NCI-H345 treated with DMSO at 0.1 percent for 48 hours (cell line): ENCODE results near the gene DKK3.

Experiments
- DNase-seq: peaks from one replicate; lab custom pipeline; 2025; ENCODE audit not compliant: unreplicated experiment; lab: John Stamatoyannopoulos, UW

The DKK3 gene

GRCh38 chr11:12005476-12005875 is 3.0 kb downstream of the DKK3 start:
- DNase-seq, result no peak

GRCh38 chr11:12005061-12005460 is 3.4 kb downstream of the DKK3 start:
- no peak for DNase-seq

- DNase-seq, result no peak
These were observed 4.6 kb downstream of the DKK3 start for GRCh38 chr11:12003815-12004214.

GRCh38 chr11:12003336-12003735 is 5.1 kb downstream of the DKK3 start:
- DNase-seq, result no peak

GRCh38 chr11:12001186-12001585 is 7.2 kb downstream of the DKK3 start:
- DNase-seq, result no peak

- DNase-seq, result no peak
These were observed 10.2 kb downstream of the DKK3 start for GRCh38 chr11:11998091-11998781.

GRCh38 chr11:11997049-11997322 is 11.4 kb downstream of the DKK3 start:
- DNase-seq, result no peak

- DNase-seq, result no peak
These were observed 11.9 kb downstream of the DKK3 start for GRCh38 chr11:11996321-11997048.

GRCh38 chr11:11995601-11996000 is 12.8 kb downstream of the DKK3 start:
- no peak for DNase-seq

- DNase-seq, result no peak
These were observed 14.6 kb downstream of the DKK3 start for GRCh38 chr11:11993839-11994238.

GRCh38 chr11:11992257-11993212 is 15.9 kb downstream of the DKK3 start:
- DNase-seq, result no peak

GRCh38 chr11:11989774-11990744 is 18.4 kb downstream of the DKK3 start:
- DNase-seq, result no peak

- no peak for DNase-seq
These were observed 19.7 kb downstream of the DKK3 start for GRCh38 chr11:11988681-11989261.

- DNase-seq, result no peak
These were observed 20.3 kb downstream of the DKK3 start for GRCh38 chr11:11988099-11988651.

- no peak for DNase-seq
These were observed 20.9 kb downstream of the DKK3 start for GRCh38 chr11:11987503-11988022.

- DNase-seq, result no peak
These were observed 22.2 kb downstream of the DKK3 start for GRCh38 chr11:11985954-11986949.

- no peak for DNase-seq
These were observed 23.3 kb downstream of the DKK3 start for GRCh38 chr11:11985016-11985715.

- DNase-seq, result no peak
These were observed 23.9 kb downstream of the DKK3 start for GRCh38 chr11:11984563-11984962.
